ENCODE measurements around the gene HDAC9.

DNA sequence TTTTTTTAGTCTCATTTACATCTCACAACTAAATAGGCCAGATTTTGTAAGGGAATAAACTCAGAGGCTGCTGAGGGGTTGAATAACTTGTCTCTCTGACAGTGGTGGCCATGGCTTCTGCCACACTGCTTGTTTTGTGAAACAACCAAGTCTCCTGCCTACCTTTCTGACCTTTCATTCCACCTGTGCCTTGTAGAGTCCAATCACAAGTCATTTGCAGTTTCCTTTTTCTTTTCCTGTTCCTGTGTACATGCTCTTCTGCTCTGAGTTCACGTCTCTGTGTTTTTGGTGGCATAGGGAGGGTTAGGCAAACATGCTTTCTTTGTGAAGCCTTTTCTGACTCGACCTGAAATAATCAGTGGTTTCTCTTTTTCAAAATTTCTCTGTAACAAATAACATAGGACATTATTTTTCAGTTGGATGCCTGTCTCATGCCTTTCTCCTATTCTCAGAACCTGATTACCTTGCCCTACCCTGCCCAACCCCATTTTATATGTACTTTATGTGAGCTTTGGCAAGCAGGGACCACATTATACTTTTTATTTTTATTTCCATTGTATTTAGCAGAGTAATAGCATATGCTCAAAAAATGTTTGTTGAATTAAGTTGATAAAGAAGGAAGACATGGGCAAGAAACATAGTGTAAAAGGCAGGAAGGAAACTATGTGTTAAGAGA is 81.7 kb downstream of the HDAC9 start:
- TF ChIP-seq, protein P1, sequence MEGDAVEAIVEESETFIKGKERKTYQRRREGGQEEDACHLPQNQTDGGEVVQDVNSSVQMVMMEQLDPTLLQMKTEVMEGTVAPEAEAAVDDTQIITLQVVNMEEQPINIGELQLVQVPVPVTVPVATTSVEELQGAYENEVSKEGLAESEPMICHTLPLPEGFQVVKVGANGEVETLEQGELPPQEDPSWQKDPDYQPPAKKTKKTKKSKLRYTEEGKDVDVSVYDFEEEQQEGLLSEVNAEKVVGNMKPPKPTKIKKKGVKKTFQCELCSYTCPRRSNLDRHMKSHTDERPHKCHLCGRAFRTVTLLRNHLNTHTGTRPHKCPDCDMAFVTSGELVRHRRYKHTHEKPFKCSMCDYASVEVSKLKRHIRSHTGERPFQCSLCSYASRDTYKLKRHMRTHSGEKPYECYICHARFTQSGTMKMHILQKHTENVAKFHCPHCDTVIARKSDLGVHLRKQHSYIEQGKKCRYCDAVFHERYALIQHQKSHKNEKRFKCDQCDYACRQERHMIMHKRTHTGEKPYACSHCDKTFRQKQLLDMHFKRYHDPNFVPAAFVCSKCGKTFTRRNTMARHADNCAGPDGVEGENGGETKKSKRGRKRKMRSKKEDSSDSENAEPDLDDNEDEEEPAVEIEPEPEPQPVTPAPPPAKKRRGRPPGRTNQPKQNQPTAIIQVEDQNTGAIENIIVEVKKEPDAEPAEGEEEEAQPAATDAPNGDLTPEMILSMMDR (IDR thresholded peaks at IDR 0.05), result no peak
- TF ChIP-seq EP300 (IDR thresholded peaks at IDR 0.05) (no peak), POLR2AphosphoS5 (IDR thresholded peaks at IDR 0.05) (no peak), POLR2A (IDR thresholded peaks at IDR 0.05) (no peak)

All from gastroesophageal sphincter (tissue), 3 donors.